ENCODE data around the gene HINFP.

Gene HINFP

DNA sequence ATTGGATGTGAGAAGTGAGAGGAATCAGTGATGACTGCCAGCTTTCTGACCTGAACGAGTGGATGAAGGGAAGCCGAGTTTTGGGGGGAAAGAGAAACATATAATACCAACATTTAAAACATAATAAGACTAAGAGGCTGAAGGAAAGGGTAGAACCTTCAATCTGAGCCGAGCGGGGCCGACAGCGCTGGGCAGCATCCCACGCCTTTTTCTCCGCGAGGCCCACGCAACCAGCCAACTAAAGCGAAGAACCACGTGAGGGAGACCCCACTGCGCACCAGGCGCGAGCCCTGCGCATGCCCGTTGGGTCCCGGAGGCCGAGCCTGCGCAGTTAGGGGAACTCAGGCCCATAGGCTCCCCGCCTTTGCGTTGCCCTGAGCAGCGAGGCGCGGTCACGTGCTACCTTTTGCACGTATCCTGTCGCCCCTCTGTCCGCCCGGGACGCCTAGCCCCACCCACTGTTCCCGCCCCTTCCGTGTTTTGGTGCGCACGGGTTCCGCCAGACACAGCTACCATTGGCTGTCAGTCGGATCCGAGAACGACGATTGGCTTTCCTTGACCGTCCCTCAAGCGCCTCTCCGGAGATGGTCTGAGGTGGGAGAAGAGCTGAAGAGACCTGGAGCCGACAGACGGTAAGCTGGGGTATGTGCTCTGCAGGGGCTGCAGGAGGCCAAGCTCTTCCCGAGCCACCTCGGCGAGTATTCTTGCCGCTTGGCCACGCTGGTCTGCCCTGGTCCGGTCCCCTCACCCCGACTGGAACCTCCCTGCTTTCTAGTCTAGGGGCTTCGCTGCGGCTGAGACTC lies at the start of gene HINFP:
HINFP (plus strand) TSS at position 573 of the 803 bp plus-strand sequence. CDS start 5,365 bp downstream, outside the sequence.
- DNase-seq = peak; percentile 100

DNA sequence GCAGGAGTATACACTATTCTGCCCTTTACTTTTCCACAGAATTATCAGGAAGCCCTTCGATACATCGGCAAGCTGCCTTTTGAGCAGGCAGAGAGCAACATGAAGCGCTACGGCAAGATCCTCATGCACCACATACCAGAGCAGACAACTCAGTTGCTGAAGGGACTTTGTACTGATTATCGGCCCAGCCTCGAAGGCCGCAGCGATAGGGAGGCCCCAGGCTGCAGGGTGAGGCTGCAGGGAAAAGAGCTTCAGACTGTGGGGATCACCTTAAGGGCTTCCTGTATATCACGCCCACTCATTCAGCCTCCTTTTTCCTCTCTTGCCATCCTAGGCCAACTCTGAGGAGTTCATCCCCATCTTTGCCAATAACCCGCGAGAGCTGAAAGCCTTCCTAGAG lies 43.5 kb upstream of the HINFP start:
- DNase-seq = no peak

GRCh38 chr11:119078675-119079420 lies 42.5 kb upstream of the HINFP start:
- no peak for DNase-seq

- DNase-seq = no peak
These were observed 39.6 kb upstream of the HINFP start for GRCh38 chr11:119081682-119082260.

- DNase-seq = peak; percentile 97
These were observed 36.5 kb upstream of the HINFP start, which contains the start of gene HMBS for GRCh38 chr11:119084663-119085436. TSS of gene HMBS (plus strand) at chr11:119084881. CDS start at chr11:119085034, 153 bp downstream.

DNA sequence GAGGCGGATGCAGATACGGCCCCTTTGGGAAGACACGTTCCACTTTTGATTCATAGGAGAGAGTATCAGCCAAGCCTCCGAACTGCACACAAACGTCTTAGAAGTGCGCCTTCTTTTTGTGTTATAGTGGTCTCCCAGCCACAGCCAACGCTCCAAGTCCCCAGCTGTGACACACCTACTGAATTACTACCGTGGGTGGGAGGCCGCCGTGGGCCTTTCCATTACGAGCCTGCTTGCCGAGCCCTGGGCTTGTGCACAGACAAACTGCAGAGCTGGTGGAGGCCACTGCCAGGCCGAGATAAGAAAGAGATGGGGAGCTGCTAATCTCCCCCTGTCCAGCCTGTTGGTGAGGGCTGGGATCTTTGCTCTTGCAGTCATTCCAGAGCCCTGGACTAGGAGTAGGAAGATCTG lies 35.9 kb upstream of the HINFP start:
- no peak for DNase-seq

GRCh38 chr11:119087123-119087522 lies 34.3 kb upstream of the HINFP start:
- DNase-seq = no peak

DNA sequence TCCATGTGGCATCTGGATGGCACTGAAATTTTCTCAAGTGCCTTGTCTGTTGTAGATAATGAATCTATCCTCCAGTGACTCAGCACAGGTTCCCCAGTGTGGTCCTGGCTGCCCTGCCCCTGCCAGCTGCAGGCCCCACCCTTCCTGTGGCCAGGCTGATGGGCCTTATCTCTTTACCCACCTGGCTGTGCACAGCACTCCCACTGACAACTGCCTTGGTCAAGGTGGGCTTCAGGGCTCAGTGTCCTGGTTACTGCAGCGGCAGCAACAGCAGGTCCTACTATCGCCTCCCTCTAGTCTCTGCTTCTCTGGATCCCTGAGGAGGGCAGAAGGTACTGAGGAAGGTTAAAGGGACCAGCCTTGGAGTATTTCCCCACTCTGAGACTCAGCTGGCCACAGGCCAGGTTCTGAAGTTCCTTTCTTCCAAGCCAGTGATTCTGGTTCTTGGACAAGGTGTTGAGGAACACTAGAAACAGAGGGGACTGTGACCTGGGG lies 33.6 kb upstream of the HINFP start:
- no peak for DNase-seq

DNA sequence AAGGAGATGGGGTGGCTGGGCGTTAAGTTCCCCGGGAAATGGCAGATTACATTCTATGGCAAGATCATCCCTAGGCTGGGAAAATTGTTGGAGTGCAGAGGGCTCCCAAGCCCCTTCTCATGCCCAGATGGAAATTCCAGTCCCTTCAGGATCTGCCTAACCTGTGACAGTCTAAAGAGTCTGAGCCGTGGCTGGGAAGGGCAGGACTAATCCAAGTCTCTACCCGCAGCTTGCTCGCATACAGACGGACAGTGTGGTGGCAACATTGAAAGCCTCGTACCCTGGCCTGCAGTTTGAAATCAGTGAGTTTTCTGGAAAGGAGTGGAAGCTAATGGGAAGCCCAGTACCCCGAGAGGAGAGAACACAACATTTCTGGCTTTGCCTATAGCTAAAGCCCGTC lies 33.0 kb upstream of the HINFP start:
- DNase-seq = no peak

DNA sequence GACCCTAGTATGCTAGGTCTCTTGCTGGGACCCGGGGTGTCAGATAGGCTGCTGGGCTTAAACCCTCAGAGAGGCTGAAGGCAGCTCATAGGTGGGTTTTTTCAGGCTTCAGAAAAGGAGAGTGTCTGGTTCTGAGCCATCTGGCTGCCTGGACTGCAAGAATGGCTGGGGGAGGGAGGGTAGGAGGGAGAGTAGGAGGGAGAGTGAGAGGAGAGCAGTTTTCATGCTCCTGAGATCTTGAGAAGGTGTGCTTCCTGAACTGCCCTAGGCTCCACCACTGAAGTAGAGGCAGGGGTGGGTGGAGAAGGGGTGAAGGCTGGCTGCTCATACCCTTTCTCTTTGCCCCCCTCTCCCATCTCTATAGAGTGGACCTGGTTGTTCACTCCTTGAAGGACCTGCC lies 32.1 kb upstream of the HINFP start:
- no peak for DNase-seq

DNA sequence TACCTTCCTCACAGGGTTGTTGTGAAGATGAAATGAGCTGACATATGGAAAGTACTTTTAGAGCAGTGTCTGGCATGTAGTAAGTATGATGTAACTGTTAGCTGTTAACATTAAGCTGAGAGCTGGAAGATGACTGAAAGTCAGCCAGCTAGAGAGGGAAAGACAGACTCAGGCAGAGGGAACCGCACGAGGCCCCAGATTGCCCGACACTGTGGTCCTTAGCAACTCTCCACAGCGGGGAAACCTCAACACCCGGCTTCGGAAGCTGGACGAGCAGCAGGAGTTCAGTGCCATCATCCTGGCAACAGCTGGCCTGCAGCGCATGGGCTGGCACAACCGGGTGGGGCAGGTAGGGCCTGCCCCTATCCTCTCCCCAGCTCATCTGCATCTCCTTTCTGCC lies 30.2 kb upstream of the HINFP start:
- DNase-seq = peak; percentile 15

DNA sequence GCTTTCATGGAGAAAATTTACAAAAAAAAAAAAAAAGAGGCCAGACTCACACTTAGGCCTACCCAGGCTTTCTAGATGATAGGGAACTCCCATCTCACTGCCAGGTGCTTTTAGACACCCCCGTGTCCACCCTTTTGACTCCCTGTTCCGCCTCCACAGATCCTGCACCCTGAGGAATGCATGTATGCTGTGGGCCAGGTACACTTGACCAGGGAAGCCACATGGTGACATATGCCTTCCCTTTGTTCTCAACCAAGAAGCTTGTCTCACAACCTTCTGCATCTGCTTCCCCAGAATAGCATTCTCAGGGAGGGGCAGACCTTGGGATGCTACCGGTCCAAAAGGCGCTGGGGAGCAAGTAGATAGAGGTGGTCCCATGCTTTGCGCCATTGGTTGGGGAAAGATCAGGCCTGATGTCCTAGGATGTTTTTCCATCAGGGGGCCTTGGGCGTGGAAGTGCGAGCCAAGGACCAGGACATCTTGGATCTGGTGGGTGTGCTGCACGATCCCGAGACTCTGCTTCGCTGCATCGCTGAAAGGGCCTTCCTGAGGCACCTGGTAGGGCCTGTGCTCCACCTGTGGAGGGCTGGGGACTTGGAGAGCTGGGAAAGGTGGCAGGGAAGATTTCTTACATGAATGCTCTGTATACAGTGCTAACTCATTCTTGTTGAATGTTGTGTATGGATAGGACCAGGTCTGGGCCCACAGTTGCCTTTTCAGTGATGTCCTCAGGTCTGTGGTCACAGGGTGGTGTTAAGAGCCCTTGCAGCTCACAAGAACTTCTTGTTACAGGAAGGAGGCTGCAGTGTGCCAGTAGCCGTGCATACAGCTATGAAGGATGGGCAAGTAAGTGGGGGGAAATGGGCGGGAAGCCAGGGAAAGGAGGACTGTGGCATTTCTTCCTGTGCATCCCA lies 29.2 kb upstream of the HINFP start:
- DNase-seq = no peak

GRCh38 chr11:119092880-119093842 lies 28.2 kb upstream of the HINFP start:
- DNase-seq = peak; percentile 27

DNA sequence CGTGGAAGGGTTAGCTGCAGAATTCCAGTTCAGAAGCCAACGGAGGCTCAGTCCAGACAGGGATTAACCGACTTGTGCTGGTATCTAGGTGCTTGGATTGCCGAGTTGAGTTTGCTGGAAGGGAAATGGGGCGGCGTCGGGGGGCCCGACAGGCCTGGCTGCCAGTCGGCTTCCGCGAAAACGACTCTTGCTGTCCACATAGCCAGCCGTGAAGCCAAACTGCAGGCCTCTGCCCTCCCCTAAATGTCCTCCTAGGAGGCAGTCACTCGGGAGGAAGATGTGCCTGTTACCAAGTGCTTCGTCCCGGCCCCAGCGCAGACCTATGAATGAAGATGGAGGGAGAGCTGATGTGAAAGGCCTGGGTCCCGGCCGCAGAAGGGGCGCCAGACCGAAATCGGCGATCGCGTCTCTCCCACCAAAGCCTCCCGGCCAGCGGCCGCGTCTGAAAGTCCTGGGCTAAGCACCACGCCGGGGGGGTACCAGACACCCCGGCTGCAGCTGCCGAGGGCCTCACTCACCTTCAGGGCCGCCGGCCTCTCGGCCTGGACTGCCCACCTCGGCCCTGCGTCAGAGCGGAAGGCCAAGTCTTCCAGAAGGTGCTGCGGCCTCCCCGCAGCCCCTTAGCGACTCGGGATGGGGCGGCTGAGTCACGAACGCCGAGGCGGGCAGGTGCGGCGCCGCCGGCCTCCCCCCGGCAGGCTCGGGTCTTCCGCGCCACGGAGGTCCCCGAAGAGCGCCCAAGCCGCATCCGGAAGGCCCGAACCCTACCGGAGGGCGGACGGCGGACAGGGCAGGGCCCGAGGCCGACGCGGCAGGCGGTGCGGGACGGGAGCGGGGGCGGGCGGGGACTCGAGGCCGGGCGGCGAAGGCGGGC lies 27.2 kb upstream of the HINFP start:
- DNase-seq = no peak

DNA sequence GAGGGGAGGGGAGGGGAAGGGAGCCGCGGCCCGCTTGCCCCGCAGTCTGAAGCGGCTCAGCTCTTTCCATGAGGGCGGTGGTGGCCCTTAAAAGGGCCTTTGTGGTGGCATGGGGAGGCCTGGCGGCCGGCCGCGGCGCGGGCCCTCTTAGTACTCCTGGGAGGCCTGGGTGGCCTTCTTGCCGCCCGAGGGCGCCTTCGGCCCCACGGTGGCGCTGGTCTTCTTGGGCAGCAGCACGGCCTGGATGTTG lies 26.6 kb upstream of the HINFP start:
- no peak for DNase-seq

GRCh38 chr11:119095066-119095880 lies 26.1 kb upstream of the HINFP start:
- DNase-seq = peak; percentile 100

DNA sequence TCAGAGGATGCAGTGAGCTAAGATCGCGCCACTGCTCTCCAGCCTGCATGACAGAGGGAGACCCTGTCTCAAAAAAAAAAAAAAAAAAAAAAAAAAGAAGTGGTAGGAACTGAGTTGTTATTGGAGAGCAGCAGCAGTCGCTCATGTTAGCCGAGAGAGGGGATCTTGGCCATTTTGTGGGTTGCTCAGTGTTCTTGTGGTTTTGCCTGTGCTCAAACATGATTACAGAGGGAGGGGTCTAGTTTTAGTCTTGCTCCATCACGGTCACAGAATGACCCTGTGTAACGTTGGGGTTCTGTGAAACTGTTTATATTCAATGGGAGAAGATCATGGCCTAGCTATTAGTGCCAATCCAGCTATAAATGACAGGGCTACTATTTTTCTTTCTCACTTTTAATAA lies 21.7 kb upstream of the HINFP start:
- no peak for DNase-seq

- peak; percentile 48 for DNase-seq
These were observed 21.0 kb upstream of the HINFP start for GRCh38 chr11:119100246-119100970.
